ENCODE data around the gene GPBP1. TPM values are rescaled to one million over a fixed set of nuclear protein-coding genes. Genes with fewer than 3 reads are reported as not detected.
A peak's percentile ranks its signal among the peaks of the same experiment; 100 is the strongest.

The GPBP1 gene
- total RNA-seq, 1 experiment from 2014 or later, result 100 TPM

- TF ChIP-seq STAT6 (CRISPR knock-in tag; conservative IDR thresholded peaks at IDR 0.05; ENCODE audit: low read depth) (no peak), E2F5 (CRISPR knock-in tag; IDR thresholded peaks at IDR 0.05) (no peak)
These were observed 118.0 kb downstream of the GPBP1 start (continued) for GRCh38 chr5:57291894-57292293.

GRCh38 chr5:57292336-57292735 is 118.5 kb downstream of the GPBP1 start:
- CTCF ChIA-PET, result no interaction called here
- ATAC-seq (no peak), DNase-seq (ENCODE audit: low spot score) (no peak)

GRCh38 chr5:57298295-57298984 is 124.6 kb downstream of the GPBP1 start:
- ATAC-seq (peak; percentile 75), DNase-seq (ENCODE audit: low spot score) (peak; percentile 85)
- POLR2A ChIA-PET, result no interaction called here
- no peaks in the 10 kb centered on the region for H3K36me3 Mint-ChIP-seq
- no peaks in the 10 kb centered on the region for H3K27me3 Mint-ChIP-seq (ENCODE audit: low read depth)
- H3K9me3 Mint-ChIP-seq, result no peaks in the 10 kb centered on the region
- CTCF ChIA-PET, result interaction anchor here (0.5 to 1.9 kb wide), 26 partner anchors 11 to 1162 kb away, joined by 3 to 14 read pairs (median 4); partner anchors contain the start of genes GPBP1 and PLK2
- no peak for TF ChIP-seq ZBTB21 (CRISPR knock-in tag; IDR thresholded peaks at IDR 0.05; ENCODE audit: borderline replicate concordance)
- TF ChIP-seq ZNF232 (CRISPR knock-in tag; IDR thresholded peaks at IDR 0.05), result no peak
- no peak for TF ChIP-seq MXD4 (CRISPR knock-in tag; IDR thresholded peaks at IDR 0.05; ENCODE audit: borderline replicate concordance)
- no peak for TF ChIP-seq NR2C2 (CRISPR knock-in tag; IDR thresholded peaks at IDR 0.05)
- TF ChIP-seq MYBL2 (CRISPR knock-in tag; IDR thresholded peaks at IDR 0.05), result no peak
- peak; percentile 63 for TF ChIP-seq CTCF (IDR thresholded peaks at IDR 0.05)
- no peak overlapping the region for H3K27ac Mint-ChIP-seq
- H3K4me1 Mint-ChIP-seq, result peaks cover 20% of the 10 kb centered on the region
- H3K4me3 Mint-ChIP-seq, result no peak overlapping the region

More at GRCh38 chr5:57292336-57292735, 118.5 kb downstream of the GPBP1 start:
- Mint-ChIP-seq H3K4me3 (no peak overlapping the region), H3K36me3 (no peaks in the 10 kb centered on the region), H3K4me1 (peaks cover 12% of the 10 kb centered on the region), H3K27me3 (ENCODE audit: low read depth) (no peaks in the 10 kb centered on the region), H3K9me3 (peaks cover 6% of the 10 kb centered on the region), H3K27ac (no peak overlapping the region)
- POLR2A ChIA-PET, result no interaction called here
- TF ChIP-seq OVOL2 (CRISPR knock-in tag; IDR thresholded peaks at IDR 0.05; ENCODE audit: borderline replicate concordance), result no peak
- no peak for TF ChIP-seq ZBTB43 (CRISPR knock-in tag; IDR thresholded peaks at IDR 0.05)
- no peak for TF ChIP-seq ELF4 (CRISPR knock-in tag; IDR thresholded peaks at IDR 0.05; ENCODE audit: low read depth)
- TF ChIP-seq FOXK1 (CRISPR knock-in tag; IDR thresholded peaks at IDR 0.05), result no peak

GRCh38 chr5:57298985-57299491 is 125.2 kb downstream of the GPBP1 start:
- Mint-ChIP-seq H3K27me3 (ENCODE audit: low read depth) (no peaks in the 10 kb centered on the region), H3K27ac (no peak overlapping the region), H3K36me3 (no peaks in the 10 kb centered on the region), H3K4me3 (peak overlapping the region; percentile 22; the same call in 1 of the 2 replicates), H3K4me1 (peaks cover 14% of the 10 kb centered on the region), H3K9me3 (no peaks in the 10 kb centered on the region)
- DNase-seq (ENCODE audit: low spot score) (peak; percentile 12), ATAC-seq (peak; percentile 36)
- POLR2A ChIA-PET, result no interaction called here
- CTCF ChIA-PET, result interaction anchor here (1.9 kb wide), 1 partner anchor 200 kb away, joined by 14 read pairs; no protein-coding TSS in a partner anchor
- TF ChIP-seq ESRRA (CRISPR knock-in tag; IDR thresholded peaks at IDR 0.05; ENCODE audit: borderline replicate concordance) (no peak), USF2 (CRISPR knock-in tag; IDR thresholded peaks at IDR 0.05) (peak; percentile 76), NFATC4 (CRISPR knock-in tag; IDR thresholded peaks at IDR 0.05) (no peak), STAT6 (CRISPR knock-in tag; conservative IDR thresholded peaks at IDR 0.05; ENCODE audit: low read depth) (no peak), ZSCAN18 (CRISPR knock-in tag; IDR thresholded peaks at IDR 0.05) (no peak), GABPB1 (CRISPR knock-in tag; IDR thresholded peaks at IDR 0.05) (no peak)
